Panc1 (cell line): Measurements from ENCODE around the gene MTHFR. TPM values are rescaled to one million over a fixed set of nuclear protein-coding genes. Genes with fewer than 3 reads are reported as not detected.
A peak's percentile ranks its signal among the peaks of the same experiment; 100 is the strongest.

ENCODE experiments used
- ATAC-seq: fragments of 200-7000 bp; cut with Tn5 transposase; 2 replicates; pipeline ENCODE4 v1.9.1; 2020; ENCODE audit warnings: mild to moderate bottlenecking, moderate library complexity
- BruUV-seq: library from RNA; stranded (reverse); fragments of 400-500 nt; replicated peaks from 2 replicates; lab custom pipeline; 2021; lab: Mats Ljungman, UMichigan
- CTCF ChIA-PET: fragments of 300-600 bp; sonication (Branson Sonifier 250); formaldehyde crosslinking; loops from one replicate; lab custom pipeline; 2022; ENCODE audit warnings: antibody characterized with exemption; lab: Charles Lee
- POLR2A ChIA-PET: fragments of 300-600 bp; sonication (Branson Sonifier 250); formaldehyde crosslinking; loops from one replicate; lab custom pipeline; 2022; ENCODE audit warnings: antibody characterized with exemption; lab: Charles Lee
- DNase-seq: peaks from one replicate; pipeline ENCODE4 v3.0.0-alpha.2; 2010; ENCODE audit warnings: low read depth, low spot score
- H3K27ac ChIP-seq: 2 replicates; pipeline ENCODE4 v1.5.1; 2011; ENCODE audit warnings: mild to moderate bottlenecking, low read length, inconsistent platforms
- H3K27me3 ChIP-seq: fragments of 200-500 bp; sonication (Bioruptor generic); 2 replicates; pipeline ENCODE4 v1.6.0; 2014; ENCODE audit warnings: low read length, inconsistent platforms; ENCODE audit not compliant: control insufficient read depth, insufficient read depth
- H3K36me3 ChIP-seq: fragments of 200-500 bp; sonication (Bioruptor generic); 2 replicates; pipeline ENCODE4 v1.5.1; 2014; ENCODE audit warnings: inconsistent platforms, mild to moderate bottlenecking, low read length, moderate library complexity; ENCODE audit not compliant: control insufficient read depth, insufficient read depth
- H3K4me1 ChIP-seq: 2 replicates; pipeline ENCODE4 v1.5.1; 2011; ENCODE audit warnings: inconsistent platforms, mild to moderate bottlenecking, low read length, moderate library complexity; ENCODE audit not compliant: control insufficient read depth, insufficient read depth
- H3K4me3 ChIP-seq, 2 experiments: 2 replicates each; pipeline ENCODE4 v1.5.1; 2011 to 2012; ENCODE audit warnings: low read depth in 2 of 2, low read length in 2 of 2, mild to moderate bottlenecking in 2 of 2, inconsistent platforms in 1 of 2, moderate library complexity in 1 of 2
- H3K9me3 ChIP-seq: fragments of 200-500 bp; sonication (Bioruptor generic); 2 replicates; pipeline ENCODE4 v1.5.1; 2014; ENCODE audit warnings: low read depth, mild to moderate bottlenecking, inconsistent platforms, low read length, moderate library complexity; ENCODE audit not compliant: control insufficient read depth, insufficient read depth
- CTCF ChIP-seq: fragments of 450-650 bp; IDR thresholded peaks from 2 replicates; pipeline ENCODE4 v1.5.1; 2017; ENCODE audit warnings: mild to moderate bottlenecking
- POLR2AphosphoS5 ChIP-seq: IDR thresholded peaks from 2 replicates; pipeline ENCODE4 v1.6.1; 2012; ENCODE audit warnings: mild to moderate bottlenecking, low read depth, low read length, moderate library complexity
- SIN3A ChIP-seq: IDR thresholded peaks from 2 replicates; pipeline ENCODE4 v1.6.1; 2012; ENCODE audit warnings: low read depth, mild to moderate bottlenecking, low read length, moderate library complexity, borderline replicate concordance; ENCODE audit not compliant: insufficient read depth
- TCF7L2 ChIP-seq: IDR thresholded peaks from 2 replicates; pipeline ENCODE4 v1.6.1; 2011; ENCODE audit warnings: mild to moderate bottlenecking, low read depth, low read length, inconsistent platforms
- in situ Hi-C: cut with HindIII; loops from 2 replicates; pipeline ENCODE4 v1.10.0; 2016; ENCODE audit warnings: low sequenced_read_pairs, low pct_unique_long_range_greater_than_20kb
- intact Hi-C: fragments of 100-400 bp; cut with micrococcal nuclease; formaldehyde crosslinking; loops from one replicate; pipeline ENCODE4 v1.10.0; 2022; ENCODE audit not compliant: unreplicated experiment
- total RNA-seq: library from RNA; stranded (reverse); gene quantifications from one replicate; pipeline ENCODE4 v1.2.1, GENCODE V29; 2021; ENCODE audit not compliant: unreplicated experiment
- TF ChIP-seq, protein P1 (sequence below), 2 experiments: IDR thresholded peaks; 2 replicates each; pipeline ENCODE4 v1.6.1; 2011 to 2012; ENCODE audit warnings: low read depth in 2 of 2, control low read depth in 1 of 2, low read length in 1 of 2, mild to moderate bottlenecking in 1 of 2, moderate library complexity in 1 of 2; ENCODE audit not compliant: insufficient read depth in 1 of 2

MTHFR gene
- total RNA-seq, 1 experiment from 2014 or later, result 37.4 TPM

- Histone ChIP-seq H3K27me3 (no peaks in the 10 kb centered on the region), H3K4me3 (peak overlapping the region; percentile 84 to 89), H3K27ac (peak overlapping the region; percentile 87), H3K36me3 (no peaks in the 10 kb centered on the region; the same call in 1 of the 2 replicates), H3K4me1 (peaks cover 12% of the 10 kb centered on the region), H3K9me3 (no peaks in the 10 kb centered on the region)
- in situ Hi-C loops, result no loop called here
- CTCF ChIA-PET, result interaction anchor here (0.5 kb wide), 1 partner anchor 20 kb away, joined by 3 read pairs; no protein-coding TSS in a partner anchor
- TF ChIP-seq POLR2AphosphoS5 (no peak), SIN3A (no peak), TCF7L2 (no peak), CTCF (no peak)
- TF ChIP-seq, protein P1, sequence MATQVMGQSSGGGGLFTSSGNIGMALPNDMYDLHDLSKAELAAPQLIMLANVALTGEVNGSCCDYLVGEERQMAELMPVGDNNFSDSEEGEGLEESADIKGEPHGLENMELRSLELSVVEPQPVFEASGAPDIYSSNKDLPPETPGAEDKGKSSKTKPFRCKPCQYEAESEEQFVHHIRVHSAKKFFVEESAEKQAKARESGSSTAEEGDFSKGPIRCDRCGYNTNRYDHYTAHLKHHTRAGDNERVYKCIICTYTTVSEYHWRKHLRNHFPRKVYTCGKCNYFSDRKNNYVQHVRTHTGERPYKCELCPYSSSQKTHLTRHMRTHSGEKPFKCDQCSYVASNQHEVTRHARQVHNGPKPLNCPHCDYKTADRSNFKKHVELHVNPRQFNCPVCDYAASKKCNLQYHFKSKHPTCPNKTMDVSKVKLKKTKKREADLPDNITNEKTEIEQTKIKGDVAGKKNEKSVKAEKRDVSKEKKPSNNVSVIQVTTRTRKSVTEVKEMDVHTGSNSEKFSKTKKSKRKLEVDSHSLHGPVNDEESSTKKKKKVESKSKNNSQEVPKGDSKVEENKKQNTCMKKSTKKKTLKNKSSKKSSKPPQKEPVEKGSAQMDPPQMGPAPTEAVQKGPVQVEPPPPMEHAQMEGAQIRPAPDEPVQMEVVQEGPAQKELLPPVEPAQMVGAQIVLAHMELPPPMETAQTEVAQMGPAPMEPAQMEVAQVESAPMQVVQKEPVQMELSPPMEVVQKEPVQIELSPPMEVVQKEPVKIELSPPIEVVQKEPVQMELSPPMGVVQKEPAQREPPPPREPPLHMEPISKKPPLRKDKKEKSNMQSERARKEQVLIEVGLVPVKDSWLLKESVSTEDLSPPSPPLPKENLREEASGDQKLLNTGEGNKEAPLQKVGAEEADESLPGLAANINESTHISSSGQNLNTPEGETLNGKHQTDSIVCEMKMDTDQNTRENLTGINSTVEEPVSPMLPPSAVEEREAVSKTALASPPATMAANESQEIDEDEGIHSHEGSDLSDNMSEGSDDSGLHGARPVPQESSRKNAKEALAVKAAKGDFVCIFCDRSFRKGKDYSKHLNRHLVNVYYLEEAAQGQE (IDR thresholded peaks at IDR 0.05; ENCODE audit: insufficient read depth in 1 of 2, low read depth in 2 of 2, low read length in 1 of 2), result no peak
- ATAC-seq (no peak), DNase-seq (no peak)
- POLR2A ChIA-PET, result interaction anchor here (0.5 to 0.6 kb wide), 2 partner anchors 70 to 96 kb away, joined by 3 to 4 read pairs; no protein-coding TSS in a partner anchor
- intact Hi-C loops, result no loop called here
- no TSS peak for BruUV-seq
Observed at GRCh38 chr1:11736746-11737639, 68.8 kb downstream of the MTHFR start.

DNA sequence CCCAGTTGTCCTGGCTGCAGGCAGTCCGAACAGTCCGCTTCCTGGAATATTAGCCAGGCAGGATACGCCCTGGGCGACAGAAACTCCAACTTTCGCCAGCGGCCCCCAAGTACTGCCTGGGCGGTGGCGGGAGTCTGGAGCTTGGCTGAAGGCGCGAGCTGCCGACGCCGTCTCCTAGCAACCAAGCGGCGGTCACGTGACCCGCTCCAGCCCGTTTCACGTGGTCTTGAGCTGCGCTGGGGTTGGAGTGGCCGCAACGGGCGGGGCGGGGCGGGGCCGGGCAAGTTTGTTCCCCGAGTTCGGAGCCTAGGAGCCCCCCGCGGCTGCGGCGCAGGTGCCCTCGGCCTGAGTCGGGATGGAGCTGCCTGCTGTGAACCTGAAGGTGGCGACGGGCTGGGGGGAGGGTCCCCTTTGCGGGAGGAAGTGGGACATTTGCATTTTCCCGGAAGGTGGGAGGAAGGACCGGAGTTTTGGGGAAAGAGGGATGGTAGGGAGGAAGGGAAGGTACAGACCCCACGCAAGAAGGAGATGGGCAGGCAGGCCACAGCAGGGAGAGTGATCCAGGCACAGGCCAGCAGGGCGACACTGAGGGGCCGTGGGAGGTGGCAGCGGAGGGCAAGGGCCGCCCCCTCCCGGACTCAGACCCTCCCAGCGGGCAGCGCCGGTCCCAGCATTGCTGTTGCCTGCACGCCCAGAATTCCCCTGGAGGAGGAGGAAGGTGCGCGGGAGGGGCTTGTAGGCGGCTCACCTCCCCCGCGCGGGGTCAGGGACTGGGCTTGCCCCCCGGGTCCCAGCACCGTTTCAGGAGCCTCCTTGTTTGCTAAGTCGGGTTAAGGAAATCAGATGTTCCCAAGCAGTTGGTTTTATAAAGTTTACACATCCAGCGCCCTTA, 69.7 kb downstream of the MTHFR start, which contains the start of gene AGTRAP:
Gene AGTRAP (plus strand): TSS at position 283 of the 892 bp plus-strand sequence. CDS start 73 bp downstream, at position 356.
- POLR2A ChIA-PET, result interaction anchor here (0.6 kb wide), 1 partner anchor 69 kb away, joined by 4 read pairs; no protein-coding TSS in a partner anchor
- no peaks in the 10 kb centered on the region for H3K9me3 ChIP-seq
- BruUV-seq, result TSS peak; percentile 85
- TF ChIP-seq TCF7L2 (no peak), POLR2AphosphoS5 (peak; percentile 55; the same call in 1 of the 2 replicates), SIN3A (peak; percentile 92; the same call in 1 of the 2 replicates)
- TF ChIP-seq, protein P1 (IDR thresholded peaks at IDR 0.05; ENCODE audit: insufficient read depth in 1 of 2, low read depth in 2 of 2, low read length in 1 of 2), result peak in 1 of 2 experiments; percentile 36; a peak in 2 of 4 replicates
- CTCF ChIA-PET, result interaction anchor here (0.6 kb wide), 1 partner anchor 30 kb away, joined by 3 read pairs; no protein-coding TSS in a partner anchor
- in situ Hi-C loops (no loop called here), intact Hi-C loops (no loop called here)
- peak within 1 kb of the TSS; percentile 87 for H3K27ac ChIP-seq
- H3K4me3 ChIP-seq, result peak within 1 kb of the TSS; percentile 84 to 89
- no peaks in the 10 kb centered on the region; the same call in 1 of the 2 replicates for H3K36me3 ChIP-seq
- H3K4me1 ChIP-seq, result peaks cover 12% of the 10 kb centered on the region
- no peak for DNase-seq
- peak; percentile 91 for ATAC-seq
- H3K27me3 ChIP-seq, result no peaks in the 10 kb centered on the region
